ENCODE data around the gene POU2F3.

POU2F3 gene

DNA sequence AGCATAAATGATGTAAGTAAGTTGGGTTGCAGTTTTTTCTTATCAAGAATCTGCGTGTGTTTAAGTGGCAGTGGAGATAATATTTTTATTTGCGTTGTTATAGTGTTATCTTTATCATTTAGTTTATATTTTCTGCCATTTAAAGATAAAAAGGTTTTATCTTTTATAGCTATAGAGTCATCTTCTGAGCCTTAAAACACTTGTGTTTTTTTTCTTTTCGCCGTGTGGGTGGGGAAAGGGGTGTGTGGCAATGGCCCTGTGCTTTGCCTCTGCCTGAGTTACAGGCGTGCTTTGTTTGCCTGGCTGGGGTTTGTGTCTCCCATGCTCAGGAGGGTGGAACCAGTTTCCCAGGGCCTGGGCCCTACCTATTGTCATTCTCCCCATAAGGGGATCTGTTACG lies 112.5 kb downstream of the POU2F3 start:
- no peak overlapping the region for H3K4me3 ChIP-seq (ENCODE audit: low read depth in 1 of 2, low read length in 2 of 2)
- no peaks in the 10 kb centered on the region for H3K36me3 ChIP-seq (ENCODE audit: control insufficient read depth in 1 of 2, insufficient read depth in 2 of 2, low read length in 2 of 2)
- H3K4me1 ChIP-seq (ENCODE audit: control insufficient read depth in 1 of 2, insufficient read depth in 2 of 2, low read length in 2 of 2), result peaks cover 4 to 14% of the 10 kb centered on the region in 2 donors
- no peak overlapping the region for H3K27ac ChIP-seq (ENCODE audit: low read length)
- no peaks in the 10 kb centered on the region for H3K27me3 ChIP-seq (ENCODE audit: low read depth, low read length)
- no peaks in the 10 kb centered on the region for H3K9me3 ChIP-seq (ENCODE audit: control insufficient read depth in 1 of 2, low read length in 2 of 2)

- H3K9me3 ChIP-seq (ENCODE audit: control insufficient read depth in 1 of 2, low read length in 2 of 2), result no peaks in the 10 kb centered on the region
- no peaks in the 10 kb centered on the region for H3K27me3 ChIP-seq (ENCODE audit: low read depth, low read length)
- H3K36me3 ChIP-seq (ENCODE audit: control insufficient read depth in 1 of 2, insufficient read depth in 2 of 2, low read length in 2 of 2), result no peaks in the 10 kb centered on the region
- no peak overlapping the region for H3K27ac ChIP-seq (ENCODE audit: low read length)
- H3K4me3 ChIP-seq (ENCODE audit: low read depth in 1 of 2, low read length in 2 of 2), result no peak overlapping the region
- peaks cover 4 to 8% of the 10 kb centered on the region in 2 donors for H3K4me1 ChIP-seq (ENCODE audit: control insufficient read depth in 1 of 2, insufficient read depth in 2 of 2, low read length in 2 of 2)
Measured at GRCh38 chr11:120354068-120354467, 114.1 kb downstream of the POU2F3 start.

DNA sequence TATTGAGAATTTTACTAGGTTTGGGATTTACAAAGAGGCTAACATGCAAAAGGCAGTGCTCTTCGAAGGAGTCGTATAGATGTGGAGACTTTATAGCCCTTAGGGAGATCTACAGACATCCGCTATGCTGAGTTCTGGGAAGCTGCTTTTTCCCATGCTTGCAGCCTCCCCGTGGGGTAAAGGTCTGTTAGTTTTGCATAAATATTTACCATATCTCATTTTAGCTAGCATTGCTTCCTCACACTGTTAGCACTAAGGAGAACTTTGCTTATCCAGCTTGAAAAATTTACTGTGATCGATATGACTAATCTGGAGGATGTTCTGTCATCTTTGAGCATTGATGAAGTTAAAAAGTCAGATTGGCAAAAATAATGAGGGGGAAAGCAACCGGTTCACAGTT lies 114.8 kb downstream of the POU2F3 start:
- H3K36me3 ChIP-seq (ENCODE audit: control insufficient read depth in 1 of 2, insufficient read depth in 2 of 2, low read length in 2 of 2), result no peaks in the 10 kb centered on the region
- no peak overlapping the region for H3K27ac ChIP-seq (ENCODE audit: low read length)
- no peaks in the 10 kb centered on the region for H3K9me3 ChIP-seq (ENCODE audit: control insufficient read depth in 1 of 2, low read length in 2 of 2)
- H3K27me3 ChIP-seq (ENCODE audit: low read depth, low read length), result no peaks in the 10 kb centered on the region
- no peak overlapping the region for H3K4me3 ChIP-seq (ENCODE audit: low read depth in 1 of 2, low read length in 2 of 2)
- peaks cover 4 to 8% of the 10 kb centered on the region in 2 donors for H3K4me1 ChIP-seq (ENCODE audit: control insufficient read depth in 1 of 2, insufficient read depth in 2 of 2, low read length in 2 of 2)

GRCh38 chr11:120357620-120358019 lies 117.7 kb downstream of the POU2F3 start:
- peaks cover 4 to 19% of the 10 kb centered on the region in 2 donors for H3K4me1 ChIP-seq (ENCODE audit: control insufficient read depth in 1 of 2, insufficient read depth in 2 of 2, low read length in 2 of 2)
- H3K27ac ChIP-seq (ENCODE audit: low read length), result no peak overlapping the region
- no peak overlapping the region for H3K4me3 ChIP-seq (ENCODE audit: low read depth in 1 of 2, low read length in 2 of 2)
- no peaks in the 10 kb centered on the region for H3K9me3 ChIP-seq (ENCODE audit: control insufficient read depth in 1 of 2, low read length in 2 of 2)
- no peaks in the 10 kb centered on the region for H3K36me3 ChIP-seq (ENCODE audit: control insufficient read depth in 1 of 2, insufficient read depth in 2 of 2, low read length in 2 of 2)
- H3K27me3 ChIP-seq (ENCODE audit: low read depth, low read length), result no peaks in the 10 kb centered on the region

DNA sequence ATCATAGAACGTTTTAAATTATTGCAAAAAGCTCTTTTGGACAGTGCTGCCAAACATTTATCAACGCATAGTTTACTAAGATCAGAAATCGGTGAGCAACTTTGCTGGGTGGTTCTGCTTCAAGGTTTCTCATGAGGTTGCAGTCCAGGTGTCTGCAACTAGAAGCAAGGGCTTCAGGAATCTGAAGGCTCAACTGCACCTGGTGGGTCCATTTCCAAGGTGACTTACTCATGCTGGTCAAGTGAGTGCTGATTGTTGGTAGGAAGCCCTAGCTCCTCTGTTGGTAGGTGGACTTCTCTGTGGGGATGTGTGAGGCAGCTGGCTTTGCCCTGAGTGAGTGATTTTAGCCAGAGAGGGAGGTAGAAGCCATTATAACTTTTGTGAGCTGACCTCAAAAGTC lies 118.8 kb downstream of the POU2F3 start:
- H3K27ac ChIP-seq (ENCODE audit: low read length), result no peak overlapping the region
- H3K4me3 ChIP-seq (ENCODE audit: low read depth in 1 of 2, low read length in 2 of 2), result no peak overlapping the region
- no peaks in the 10 kb centered on the region for H3K36me3 ChIP-seq (ENCODE audit: control insufficient read depth in 1 of 2, insufficient read depth in 2 of 2, low read length in 2 of 2)
- H3K27me3 ChIP-seq (ENCODE audit: low read depth, low read length), result no peaks in the 10 kb centered on the region
- H3K4me1 ChIP-seq (ENCODE audit: control insufficient read depth in 1 of 2, insufficient read depth in 2 of 2, low read length in 2 of 2), result peaks cover 4 to 22% of the 10 kb centered on the region in 2 donors
- H3K9me3 ChIP-seq (ENCODE audit: control insufficient read depth in 1 of 2, low read length in 2 of 2), result no peaks in the 10 kb centered on the region

DNA sequence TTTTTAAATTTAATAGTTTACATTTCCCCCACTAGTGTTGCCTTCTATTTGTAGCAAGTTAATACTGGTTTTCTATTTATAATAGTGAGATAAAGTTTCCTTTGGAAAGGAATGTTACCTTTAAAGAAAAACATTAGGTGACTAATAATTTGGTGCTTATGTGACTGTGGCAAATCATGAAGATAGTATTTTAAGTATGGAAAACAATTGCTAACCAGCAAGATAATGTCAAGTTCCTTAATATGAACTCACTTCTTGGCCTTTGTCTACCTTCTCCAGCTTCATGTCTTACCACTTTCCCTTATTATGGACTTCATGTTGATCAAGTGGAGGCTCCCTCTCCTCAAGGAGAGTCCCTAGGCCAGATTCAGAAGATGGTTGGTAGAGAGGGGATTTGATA lies 123.5 kb downstream of the POU2F3 start:
- H3K27ac ChIP-seq (ENCODE audit: low read length), result no peak overlapping the region
- no peak overlapping the region for H3K4me3 ChIP-seq (ENCODE audit: low read depth in 1 of 2, low read length in 2 of 2)
- H3K36me3 ChIP-seq (ENCODE audit: control insufficient read depth in 1 of 2, insufficient read depth in 2 of 2, low read length in 2 of 2), result no peaks in the 10 kb centered on the region
- H3K4me1 ChIP-seq (ENCODE audit: control insufficient read depth in 1 of 2, insufficient read depth in 2 of 2, low read length in 2 of 2), result peaks cover 0 to 18% of the 10 kb centered on the region in 2 donors
- H3K27me3 ChIP-seq (ENCODE audit: low read depth, low read length), result no peaks in the 10 kb centered on the region
- no peaks in the 10 kb centered on the region for H3K9me3 ChIP-seq (ENCODE audit: control insufficient read depth in 1 of 2, low read length in 2 of 2)

GRCh38 chr11:120365512-120365911 lies 125.6 kb downstream of the POU2F3 start:
- H3K9me3 ChIP-seq (ENCODE audit: control insufficient read depth in 1 of 2, low read length in 2 of 2), result no peaks in the 10 kb centered on the region
- H3K4me1 ChIP-seq (ENCODE audit: control insufficient read depth in 1 of 2, insufficient read depth in 2 of 2, low read length in 2 of 2), result peaks cover 0 to 18% of the 10 kb centered on the region in 2 donors
- H3K27ac ChIP-seq (ENCODE audit: low read length), result no peak overlapping the region
- no peaks in the 10 kb centered on the region for H3K27me3 ChIP-seq (ENCODE audit: low read depth, low read length)
- no peaks in the 10 kb centered on the region for H3K36me3 ChIP-seq (ENCODE audit: control insufficient read depth in 1 of 2, insufficient read depth in 2 of 2, low read length in 2 of 2)
- no peak overlapping the region for H3K4me3 ChIP-seq (ENCODE audit: low read depth in 1 of 2, low read length in 2 of 2)
